Measurements from ENCODE around the gene CPOX. TPM values are rescaled to one million over a fixed set of nuclear protein-coding genes. Genes with fewer than 3 reads are reported as not detected.
A peak's percentile ranks its signal among the peaks of the same experiment; 100 is the strongest.

The CPOX gene
- total RNA-seq, 4 donors from 2014 or later, result 7.6 to 21.4 (median 14.7) TPM

DNA sequence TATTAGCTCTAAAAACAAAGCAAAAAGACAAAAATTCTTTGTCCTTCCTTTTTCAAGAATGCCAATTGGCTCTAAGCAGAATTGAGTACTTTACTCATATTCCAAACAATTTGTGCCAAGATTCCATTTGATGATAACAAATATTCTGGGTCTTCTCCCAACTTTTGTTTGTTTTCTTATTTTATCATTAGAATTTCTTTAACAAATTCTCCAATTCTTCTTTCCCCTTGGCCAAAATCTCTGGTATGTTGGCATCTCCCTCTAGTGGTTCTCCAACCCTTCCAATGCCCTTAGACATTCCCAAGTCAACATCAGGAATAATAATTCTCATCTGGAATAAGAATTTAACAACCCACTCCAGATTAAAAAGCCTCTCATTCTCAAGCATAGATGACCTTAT is 5.3 kb downstream of the CPOX start:
- Histone ChIP-seq H3K4me1 (peaks cover 15 to 27% (median 17%) of the 10 kb centered on the region in 4 donors), H3K27ac (replicated peaks in 1 of 4) (no peak overlapping the region), H3K4me3 (no peak overlapping the region), H3K9me3 (no peaks in the 10 kb centered on the region), H3K36me3 (peaks cover 0 to 69% (median 46%) of the 10 kb centered on the region in 4 donors), H3K27me3 (no peaks in the 10 kb centered on the region)
- intact Hi-C loops (cut with DNase I), result no loop called here
- TF ChIP-seq POLR2A (IDR thresholded peaks at IDR 0.05; ENCODE audit: low read depth) (no peak), EP300 (IDR thresholded peaks at IDR 0.05) (no peak), POLR2AphosphoS5 (IDR thresholded peaks at IDR 0.05) (no peak)
- TF ChIP-seq, protein P1, sequence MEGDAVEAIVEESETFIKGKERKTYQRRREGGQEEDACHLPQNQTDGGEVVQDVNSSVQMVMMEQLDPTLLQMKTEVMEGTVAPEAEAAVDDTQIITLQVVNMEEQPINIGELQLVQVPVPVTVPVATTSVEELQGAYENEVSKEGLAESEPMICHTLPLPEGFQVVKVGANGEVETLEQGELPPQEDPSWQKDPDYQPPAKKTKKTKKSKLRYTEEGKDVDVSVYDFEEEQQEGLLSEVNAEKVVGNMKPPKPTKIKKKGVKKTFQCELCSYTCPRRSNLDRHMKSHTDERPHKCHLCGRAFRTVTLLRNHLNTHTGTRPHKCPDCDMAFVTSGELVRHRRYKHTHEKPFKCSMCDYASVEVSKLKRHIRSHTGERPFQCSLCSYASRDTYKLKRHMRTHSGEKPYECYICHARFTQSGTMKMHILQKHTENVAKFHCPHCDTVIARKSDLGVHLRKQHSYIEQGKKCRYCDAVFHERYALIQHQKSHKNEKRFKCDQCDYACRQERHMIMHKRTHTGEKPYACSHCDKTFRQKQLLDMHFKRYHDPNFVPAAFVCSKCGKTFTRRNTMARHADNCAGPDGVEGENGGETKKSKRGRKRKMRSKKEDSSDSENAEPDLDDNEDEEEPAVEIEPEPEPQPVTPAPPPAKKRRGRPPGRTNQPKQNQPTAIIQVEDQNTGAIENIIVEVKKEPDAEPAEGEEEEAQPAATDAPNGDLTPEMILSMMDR (IDR thresholded peaks at IDR 0.05), result peak in 1 of 3 experiments; percentile 4
- DNase-seq (ENCODE audit: extremely low spot score), result no peak

DNA sequence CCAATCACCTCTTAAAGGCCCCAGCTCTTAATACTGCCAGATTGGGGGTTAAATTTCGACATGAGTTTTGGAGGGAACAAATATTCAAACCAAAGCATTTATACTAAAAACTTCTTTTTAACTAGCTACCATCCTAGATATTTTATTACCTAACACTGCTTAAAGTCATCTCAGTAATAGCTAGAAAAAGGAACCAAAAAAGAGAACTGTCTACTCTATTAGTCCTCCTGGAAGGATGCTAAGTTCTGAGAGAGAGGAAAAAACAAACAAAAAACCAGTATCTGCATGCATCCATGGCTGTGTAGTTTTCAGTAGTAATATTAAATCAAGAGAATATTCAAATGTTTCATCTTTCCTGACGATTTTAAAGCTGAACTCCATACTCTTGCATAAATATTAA is 5.8 kb downstream of the CPOX start:
- H3K27ac ChIP-seq (replicated peaks in 1 of 4), result no peak overlapping the region
- no peaks in the 10 kb centered on the region for H3K27me3 ChIP-seq
- DNase-seq (ENCODE audit: extremely low spot score), result no peak
- peaks cover 0 to 72% (median 46%) of the 10 kb centered on the region in 4 donors for H3K36me3 ChIP-seq
- TF ChIP-seq POLR2AphosphoS5 (IDR thresholded peaks at IDR 0.05), result no peak
- TF ChIP-seq, protein P1 (IDR thresholded peaks at IDR 0.05), result no peak
- no peak for TF ChIP-seq POLR2A (IDR thresholded peaks at IDR 0.05; ENCODE audit: low read depth)
- no peak for TF ChIP-seq EP300 (IDR thresholded peaks at IDR 0.05)
- intact Hi-C loops (cut with DNase I), result no loop called here
- no peak overlapping the region for H3K4me3 ChIP-seq
- 74% methylated on average over 2 of the region's 2 CpGs for WGBS
- H3K9me3 ChIP-seq, result no peaks in the 10 kb centered on the region
- peaks cover 12 to 23% (median 14%) of the 10 kb centered on the region in 4 donors for H3K4me1 ChIP-seq

DNA sequence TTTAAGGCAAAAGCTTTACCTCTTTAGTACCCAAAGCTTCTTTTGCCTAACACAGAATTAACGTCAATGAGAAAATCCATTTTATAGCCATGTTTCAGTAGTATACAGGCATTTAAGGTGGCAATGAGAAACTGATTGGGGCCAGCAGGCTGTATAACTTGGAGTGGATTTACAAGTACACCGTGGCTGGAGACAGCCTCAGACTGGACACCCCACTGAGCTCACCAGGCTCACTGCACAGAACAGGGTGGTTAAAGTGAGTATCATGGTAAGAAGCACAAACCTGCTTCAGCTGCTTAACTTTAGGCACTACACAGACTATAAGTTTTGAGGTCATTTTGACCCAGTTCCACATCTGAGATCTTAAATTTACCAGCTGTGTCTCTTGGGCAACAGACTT is 8.9 kb downstream of the CPOX start:
- H3K36me3 ChIP-seq, result peaks cover 0 to 82% (median 46%) of the 10 kb centered on the region in 4 donors
- WGBS, result 94% methylated on average over 2 of the region's 2 CpGs
- intact Hi-C loops (cut with DNase I), result no loop called here

DNA sequence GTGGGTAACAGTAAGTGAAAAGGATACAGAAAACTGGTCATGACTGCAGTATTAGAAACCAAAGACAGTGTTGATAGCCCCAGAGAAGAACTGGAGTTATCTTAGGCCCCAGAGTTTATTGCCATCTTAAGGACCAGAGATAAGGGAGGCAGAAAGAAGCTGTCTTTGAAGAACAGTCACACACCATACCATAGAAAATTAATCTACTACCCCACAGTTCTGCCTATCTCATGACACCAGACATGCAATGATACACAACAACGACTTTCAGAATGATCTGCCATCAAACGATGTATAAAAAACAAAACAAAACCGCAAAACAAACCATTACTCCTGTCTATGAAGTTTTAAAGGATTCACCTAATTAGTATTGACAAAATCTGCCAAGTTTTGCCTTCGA is 9.6 kb downstream of the CPOX start:
- DNase-seq (ENCODE audit: extremely low spot score), result no peak
- Histone ChIP-seq H3K27ac (replicated peaks in 1 of 4) (no peak overlapping the region), H3K27me3 (no peaks in the 10 kb centered on the region), H3K9me3 (no peaks in the 10 kb centered on the region), H3K4me1 (no peaks in the 10 kb centered on the region), H3K4me3 (no peak overlapping the region), H3K36me3 (peaks cover 0 to 82% (median 45%) of the 10 kb centered on the region in 4 donors)
- TF ChIP-seq POLR2A (IDR thresholded peaks at IDR 0.05; ENCODE audit: low read depth) (no peak), EP300 (IDR thresholded peaks at IDR 0.05) (no peak), POLR2AphosphoS5 (IDR thresholded peaks at IDR 0.05) (no peak)
- TF ChIP-seq, protein P1 (IDR thresholded peaks at IDR 0.05), result no peak
- intact Hi-C loops (cut with DNase I), result no loop called here
- WGBS, result 92% methylated on average over 4 of the region's 4 CpGs

More for the DNA sequence above, 8.9 kb downstream of the CPOX start:
- Histone ChIP-seq H3K4me1 (peaks cover 0 to 3% (median 0%) of the 10 kb centered on the region in 4 donors), H3K9me3 (no peaks in the 10 kb centered on the region), H3K27me3 (no peaks in the 10 kb centered on the region), H3K27ac (replicated peaks in 1 of 4) (no peak overlapping the region), H3K4me3 (no peak overlapping the region)
- DNase-seq (ENCODE audit: extremely low spot score), result no peak
- TF ChIP-seq POLR2AphosphoS5 (IDR thresholded peaks at IDR 0.05) (no peak), EP300 (IDR thresholded peaks at IDR 0.05) (no peak)
- TF ChIP-seq, protein P1 (IDR thresholded peaks at IDR 0.05), result no peak

DNA sequence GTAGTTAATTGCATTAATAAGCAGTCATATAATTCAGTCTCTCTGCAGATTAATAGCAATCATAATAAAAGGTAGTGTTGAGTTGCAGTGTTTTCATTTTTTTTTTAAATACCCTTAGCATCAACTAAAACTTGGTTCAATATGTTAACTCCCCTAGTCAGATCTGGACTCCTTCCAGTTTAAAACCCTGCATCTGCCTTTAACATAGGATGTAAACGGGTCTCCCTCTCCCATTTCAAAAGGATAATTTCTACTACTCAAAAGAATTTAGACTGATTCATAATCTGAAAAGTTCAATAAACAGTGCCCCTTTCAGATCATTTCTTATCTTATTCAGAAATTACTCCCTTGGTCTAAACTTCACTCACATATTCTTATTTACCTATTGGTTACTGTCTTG is 11.4 kb downstream of the CPOX start:
- DNase-seq (ENCODE audit: extremely low spot score), result no peak
- Histone ChIP-seq H3K9me3 (no peaks in the 10 kb centered on the region), H3K27me3 (no peaks in the 10 kb centered on the region), H3K36me3 (peaks cover 0 to 83% (median 55%) of the 10 kb centered on the region in 4 donors), H3K4me3 (no peak overlapping the region), H3K4me1 (no peaks in the 10 kb centered on the region), H3K27ac (replicated peaks in 1 of 4) (no peak overlapping the region)
- no peak for TF ChIP-seq EP300 (IDR thresholded peaks at IDR 0.05)
- TF ChIP-seq, protein P1 (IDR thresholded peaks at IDR 0.05), result no peak
- no peak for TF ChIP-seq POLR2A (IDR thresholded peaks at IDR 0.05; ENCODE audit: low read depth)
- TF ChIP-seq POLR2AphosphoS5 (IDR thresholded peaks at IDR 0.05), result no peak
- intact Hi-C loops (cut with DNase I), result no loop called here
- WGBS, result 91% methylated on average over 1 of the region's 1 CpG
